ENCODE results near the gene BRCA1. TPM values are rescaled to one million over a fixed set of nuclear protein-coding genes. Genes with fewer than 3 reads are reported as not detected.
A peak's percentile ranks its signal among the peaks of the same experiment; 100 is the strongest.

Gene BRCA1
- total RNA-seq, 1 donor from 2014 or later = 11.3 TPM

GRCh38 chr17:43014649-43015542 lies 110.3 kb downstream of the BRCA1 start:
- Mint-ChIP-seq H3K27me3 (ENCODE audit: unreplicated experiment) (peaks cover 17% of the 10 kb centered on the region), H3K9me3 (ENCODE audit: unreplicated experiment) (peaks cover 7% of the 10 kb centered on the region), H3K27ac (ENCODE audit: unreplicated experiment) (no peak overlapping the region), H3K4me1 (ENCODE audit: low read depth, unreplicated experiment) (peaks cover 15% of the 10 kb centered on the region), H3K4me3 (ENCODE audit: unreplicated experiment) (no peak overlapping the region), H3K36me3 (ENCODE audit: unreplicated experiment) (no peaks in the 10 kb centered on the region)
- no peak for DNase-seq
- TF ChIP-seq CTCF (IDR thresholded peaks at IDR 0.05; ENCODE audit: partially characterized antibody, unreplicated experiment) = no peak

GRCh38 chr17:43014020-43014648 lies 111.0 kb downstream of the BRCA1 start:
- no peaks in the 10 kb centered on the region for H3K36me3 Mint-ChIP-seq (ENCODE audit: unreplicated experiment)
- no peak overlapping the region for H3K4me3 Mint-ChIP-seq (ENCODE audit: unreplicated experiment)
- DNase-seq = no peak
- peaks cover 14% of the 10 kb centered on the region for H3K27me3 Mint-ChIP-seq (ENCODE audit: unreplicated experiment)
- no peak for TF ChIP-seq CTCF (IDR thresholded peaks at IDR 0.05; ENCODE audit: partially characterized antibody, unreplicated experiment)
- H3K27ac Mint-ChIP-seq (ENCODE audit: unreplicated experiment) = no peak overlapping the region
- H3K4me1 Mint-ChIP-seq (ENCODE audit: low read depth, unreplicated experiment) = peaks cover 9% of the 10 kb centered on the region
- peaks cover 6% of the 10 kb centered on the region for H3K9me3 Mint-ChIP-seq (ENCODE audit: unreplicated experiment)

GRCh38 chr17:43013296-43013695 lies 111.9 kb downstream of the BRCA1 start:
- Mint-ChIP-seq H3K9me3 (ENCODE audit: unreplicated experiment) (peaks cover 6% of the 10 kb centered on the region), H3K27ac (ENCODE audit: unreplicated experiment) (peak overlapping the region; percentile 68), H3K4me3 (ENCODE audit: unreplicated experiment) (no peak overlapping the region), H3K36me3 (ENCODE audit: unreplicated experiment) (no peaks in the 10 kb centered on the region), H3K4me1 (ENCODE audit: low read depth, unreplicated experiment) (peaks cover 2% of the 10 kb centered on the region), H3K27me3 (ENCODE audit: unreplicated experiment) (peaks cover 11% of the 10 kb centered on the region)
- no peak for TF ChIP-seq CTCF (IDR thresholded peaks at IDR 0.05; ENCODE audit: partially characterized antibody, unreplicated experiment)
- no peak for DNase-seq

- Mint-ChIP-seq H3K27ac (ENCODE audit: unreplicated experiment) (no peak overlapping the region), H3K27me3 (ENCODE audit: unreplicated experiment) (peaks cover 11% of the 10 kb centered on the region), H3K4me1 (ENCODE audit: low read depth, unreplicated experiment) (no peaks in the 10 kb centered on the region), H3K36me3 (ENCODE audit: unreplicated experiment) (no peaks in the 10 kb centered on the region), H3K4me3 (ENCODE audit: unreplicated experiment) (no peak overlapping the region), H3K9me3 (ENCODE audit: unreplicated experiment) (peaks cover 6% of the 10 kb centered on the region)
- no peak for DNase-seq
- TF ChIP-seq CTCF (IDR thresholded peaks at IDR 0.05; ENCODE audit: partially characterized antibody, unreplicated experiment) = no peak
Observed at GRCh38 chr17:43011728-43012472, 113.3 kb downstream of the BRCA1 start.

All from glutamatergic neuron (in vitro differentiated cells).